Measurements from ENCODE around the gene LIN28B.

LIN28B gene

DNA sequence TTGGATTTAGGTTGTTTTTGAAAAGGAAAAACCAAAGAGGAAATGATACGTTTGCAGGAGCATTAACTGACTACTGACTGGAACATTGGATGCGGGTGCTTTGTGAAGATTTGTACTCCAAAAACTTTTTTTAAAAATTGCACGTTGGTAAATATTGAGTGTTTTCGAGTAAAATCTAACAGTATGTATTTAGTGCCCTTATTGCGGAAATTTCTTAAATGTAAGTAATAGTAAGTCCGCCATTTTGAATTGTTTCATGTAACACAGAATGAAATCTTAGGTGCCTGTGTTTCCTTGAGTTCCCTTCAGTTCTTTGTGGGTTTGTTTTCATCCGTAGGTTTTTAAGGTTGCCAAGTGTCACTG is 15.2 kb upstream of the LIN28B start:
- Histone ChIP-seq H2BK120ac (ENCODE audit: low read depth, low read length) (no peak overlapping the region), H3K23ac (ENCODE audit: low read length) (no peak overlapping the region), H3K4ac (ENCODE audit: low read depth, low read length) (no peak overlapping the region), H3K79me2 (ENCODE audit: control insufficient read depth, insufficient read depth, low read length) (no peaks in the 10 kb centered on the region), H3K9ac (ENCODE audit: low read length) (peak overlapping the region; percentile 81), H3K56ac (ENCODE audit: low read length) (peak overlapping the region; percentile 76), H2BK5ac (ENCODE audit: low read length) (no peak overlapping the region), H3K4me2 (ENCODE audit: low read length) (peak overlapping the region; percentile 35), H2BK15ac (replicated peaks; ENCODE audit: low read depth) (no peak overlapping the region), H3K79me1 (ENCODE audit: low read length) (no peaks in the 10 kb centered on the region), H3K27me3 (ENCODE audit: insufficient read depth, low read length, poor library complexity) (no peaks in the 10 kb centered on the region), H2AK5ac (ENCODE audit: low read length) (no peak overlapping the region), H4K5ac (ENCODE audit: low read length) (no peak overlapping the region), H3K4me1 (ENCODE audit: control insufficient read depth, low read depth, low read length) (no peaks in the 10 kb centered on the region), H3K18ac (ENCODE audit: low read length) (no peak overlapping the region), H4K8ac (ENCODE audit: low read depth, low read length) (peak overlapping the region; percentile 76), H3K36me3 (ENCODE audit: control insufficient read depth, insufficient read depth, low read length) (no peaks in the 10 kb centered on the region), H3K27ac (ENCODE audit: low read depth, low read length) (no peak overlapping the region), H3K4me3 (ENCODE audit: low read length) (peak overlapping the region; percentile 67)
- peak; percentile 43 for DNase-seq
- no CpG with 5 or more reads among the region's 7 CpGs for WGBS (ENCODE audit: extremely low coverage, insufficient coverage, low lambda C conversion rate)

DNA sequence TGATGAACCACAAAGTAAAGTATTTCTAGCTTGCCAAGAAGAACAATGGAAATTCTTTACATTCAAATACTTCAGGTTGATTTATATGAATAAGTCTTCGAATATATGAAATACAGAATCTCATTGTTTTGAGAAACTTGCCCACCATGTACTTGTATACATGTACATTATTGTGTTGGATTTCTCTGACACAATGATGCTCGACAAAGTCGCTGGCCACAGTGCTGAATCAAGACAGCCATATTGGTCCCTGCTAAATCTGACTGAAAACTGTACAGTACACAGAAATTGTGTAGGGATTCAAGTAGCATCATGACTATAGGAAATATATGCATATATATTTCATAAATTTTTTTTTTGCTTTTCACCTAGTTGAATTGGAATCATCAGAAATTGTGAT is 13.1 kb upstream of the LIN28B start:
- Histone ChIP-seq H3K4me3 (ENCODE audit: low read length) (no peak overlapping the region), H2BK15ac (replicated peaks; ENCODE audit: low read depth) (no peak overlapping the region), H2BK120ac (ENCODE audit: low read depth, low read length) (no peak overlapping the region), H4K8ac (ENCODE audit: low read depth, low read length) (no peak overlapping the region), H4K5ac (ENCODE audit: low read length) (no peak overlapping the region), H3K79me2 (ENCODE audit: control insufficient read depth, insufficient read depth, low read length) (peaks cover 3% of the 10 kb centered on the region), H3K4ac (ENCODE audit: low read depth, low read length) (no peak overlapping the region), H3K18ac (ENCODE audit: low read length) (no peak overlapping the region), H3K4me2 (ENCODE audit: low read length) (no peak overlapping the region), H3K4me1 (ENCODE audit: control insufficient read depth, low read depth, low read length) (no peaks in the 10 kb centered on the region), H2BK5ac (ENCODE audit: low read length) (no peak overlapping the region), H3K23ac (ENCODE audit: low read length) (no peak overlapping the region), H3K56ac (ENCODE audit: low read length) (no peak overlapping the region), H3K27ac (ENCODE audit: low read depth, low read length) (no peak overlapping the region), H2AK5ac (ENCODE audit: low read length) (no peak overlapping the region), H3K27me3 (ENCODE audit: insufficient read depth, low read length, poor library complexity) (no peaks in the 10 kb centered on the region), H3K36me3 (ENCODE audit: control insufficient read depth, insufficient read depth, low read length) (no peaks in the 10 kb centered on the region), H3K9ac (ENCODE audit: low read length) (no peak overlapping the region), H3K79me1 (ENCODE audit: low read length) (no peaks in the 10 kb centered on the region)
- DNase-seq, result no peak
- WGBS (ENCODE audit: extremely low coverage, insufficient coverage, low lambda C conversion rate), result no CpG with 5 or more reads among the region's 3 CpGs

DNA sequence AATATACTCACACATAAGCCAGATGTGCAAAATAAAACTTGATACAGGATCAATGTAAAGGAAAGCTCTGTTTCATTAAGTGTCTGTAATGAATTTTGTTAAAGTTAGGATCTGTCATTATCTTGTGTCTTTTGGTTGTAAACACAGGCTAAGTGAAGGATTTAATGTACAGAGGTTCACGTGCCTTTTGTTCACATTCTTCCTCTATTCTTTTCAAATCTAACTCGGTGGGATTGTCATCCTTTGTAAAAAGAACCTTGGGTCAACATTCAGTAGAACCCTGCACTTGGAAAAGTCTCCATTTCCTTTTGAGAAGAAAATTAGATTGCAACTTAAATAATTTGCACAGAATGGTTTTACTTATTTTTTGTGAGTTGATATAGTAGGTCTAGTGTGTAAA is 7.7 kb upstream of the LIN28B start:
- Histone ChIP-seq H3K4me3 (ENCODE audit: low read length) (no peak overlapping the region), H2BK5ac (ENCODE audit: low read length) (no peak overlapping the region), H4K5ac (ENCODE audit: low read length) (no peak overlapping the region), H2AK5ac (ENCODE audit: low read length) (no peak overlapping the region), H3K4me2 (ENCODE audit: low read length) (no peak overlapping the region), H3K23ac (ENCODE audit: low read length) (no peak overlapping the region), H3K79me2 (ENCODE audit: control insufficient read depth, insufficient read depth, low read length) (peaks cover 3% of the 10 kb centered on the region), H3K18ac (ENCODE audit: low read length) (no peak overlapping the region), H3K56ac (ENCODE audit: low read length) (no peak overlapping the region), H3K27me3 (ENCODE audit: insufficient read depth, low read length, poor library complexity) (no peaks in the 10 kb centered on the region), H3K27ac (ENCODE audit: low read depth, low read length) (no peak overlapping the region), H3K79me1 (ENCODE audit: low read length) (no peaks in the 10 kb centered on the region), H4K8ac (ENCODE audit: low read depth, low read length) (no peak overlapping the region), H3K9ac (ENCODE audit: low read length) (no peak overlapping the region), H3K4me1 (ENCODE audit: control insufficient read depth, low read depth, low read length) (no peaks in the 10 kb centered on the region), H2BK120ac (ENCODE audit: low read depth, low read length) (no peak overlapping the region), H3K4ac (ENCODE audit: low read depth, low read length) (no peak overlapping the region), H3K36me3 (ENCODE audit: control insufficient read depth, insufficient read depth, low read length) (no peaks in the 10 kb centered on the region), H2BK15ac (replicated peaks; ENCODE audit: low read depth) (no peak overlapping the region)
- DNase-seq, result no peak
- WGBS (ENCODE audit: extremely low coverage, insufficient coverage, low lambda C conversion rate), result no CpG with 5 or more reads among the region's 2 CpGs

GRCh38 chr6:104951677-104952076 is 5.2 kb upstream of the LIN28B start:
- WGBS (ENCODE audit: extremely low coverage, insufficient coverage, low lambda C conversion rate), result no CpG with 5 or more reads among the region's 1 CpG
- no peak overlapping the region for H4K8ac ChIP-seq (ENCODE audit: low read depth, low read length)

DNA sequence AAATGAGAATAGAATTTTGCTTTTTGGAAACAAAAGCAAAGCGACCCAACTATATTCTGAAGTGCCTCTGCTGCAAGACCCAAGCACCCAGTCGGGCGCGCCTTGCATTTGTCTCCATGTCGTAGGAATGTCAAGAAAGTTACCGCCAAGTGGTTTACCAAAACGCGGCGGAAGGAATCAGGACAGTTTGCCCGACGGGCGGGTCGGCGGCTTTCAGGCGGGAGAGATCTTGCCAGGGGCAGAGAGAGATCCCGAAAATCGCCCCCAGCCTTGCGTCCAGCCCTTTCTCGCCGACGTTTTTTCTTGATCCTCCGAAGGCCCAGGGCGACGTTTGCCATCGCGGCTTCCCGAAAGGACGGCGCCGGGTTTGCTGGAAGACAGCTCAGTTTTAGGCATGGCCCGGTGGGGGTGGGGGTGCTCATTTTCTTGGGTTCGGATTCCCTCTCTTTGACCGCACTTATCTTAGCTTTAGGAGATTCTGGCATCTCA is 4.0 kb upstream of the LIN28B start:
- Histone ChIP-seq H2BK15ac (replicated peaks; ENCODE audit: low read depth) (no peak overlapping the region), H3K4me2 (ENCODE audit: low read length) (peak overlapping the region; percentile 4), H3K4me1 (ENCODE audit: control insufficient read depth, low read depth, low read length) (no peaks in the 10 kb centered on the region), H3K18ac (ENCODE audit: low read length) (peak overlapping the region; percentile 81), H3K36me3 (ENCODE audit: control insufficient read depth, insufficient read depth, low read length) (no peaks in the 10 kb centered on the region), H3K23ac (ENCODE audit: low read length) (no peak overlapping the region), H3K79me1 (ENCODE audit: low read length) (no peaks in the 10 kb centered on the region), H2BK120ac (ENCODE audit: low read depth, low read length) (peak overlapping the region; percentile 54), H3K27ac (ENCODE audit: low read depth, low read length) (peak overlapping the region; percentile 96), H3K27me3 (ENCODE audit: insufficient read depth, low read length, poor library complexity) (no peaks in the 10 kb centered on the region), H3K56ac (ENCODE audit: low read length) (peak overlapping the region; percentile 84), H3K79me2 (ENCODE audit: control insufficient read depth, insufficient read depth, low read length) (no peaks in the 10 kb centered on the region), H4K5ac (ENCODE audit: low read length) (no peak overlapping the region), H3K4me3 (ENCODE audit: low read length) (no peak overlapping the region), H2AK5ac (ENCODE audit: low read length) (no peak overlapping the region), H2BK5ac (ENCODE audit: low read length) (peak overlapping the region; percentile 28), H4K8ac (ENCODE audit: low read depth, low read length) (no peak overlapping the region), H3K4ac (ENCODE audit: low read depth, low read length) (no peak overlapping the region), H3K9ac (ENCODE audit: low read length) (peak overlapping the region; percentile 73)
- DNase-seq, result peak; percentile 95
- WGBS (ENCODE audit: extremely low coverage, insufficient coverage, low lambda C conversion rate), result no CpG with 5 or more reads among the region's 33 CpGs

More at GRCh38 chr6:104951677-104952076, 5.2 kb upstream of the LIN28B start:
- DNase-seq, result peak; percentile 40
- Histone ChIP-seq H4K5ac (ENCODE audit: low read length) (peak overlapping the region; percentile 11), H3K56ac (ENCODE audit: low read length) (peak overlapping the region; percentile 27), H3K27ac (ENCODE audit: low read depth, low read length) (no peak overlapping the region), H2BK15ac (replicated peaks; ENCODE audit: low read depth) (peak overlapping the region; percentile 57), H2BK5ac (ENCODE audit: low read length) (peak overlapping the region; percentile 6), H3K18ac (ENCODE audit: low read length) (no peak overlapping the region), H3K36me3 (ENCODE audit: control insufficient read depth, insufficient read depth, low read length) (no peaks in the 10 kb centered on the region), H3K4me1 (ENCODE audit: control insufficient read depth, low read depth, low read length) (no peaks in the 10 kb centered on the region), H3K4ac (ENCODE audit: low read depth, low read length) (no peak overlapping the region), H3K9ac (ENCODE audit: low read length) (peak overlapping the region; percentile 10), H3K23ac (ENCODE audit: low read length) (no peak overlapping the region), H2BK120ac (ENCODE audit: low read depth, low read length) (no peak overlapping the region), H3K27me3 (ENCODE audit: insufficient read depth, low read length, poor library complexity) (no peaks in the 10 kb centered on the region), H3K79me2 (ENCODE audit: control insufficient read depth, insufficient read depth, low read length) (peaks cover 3% of the 10 kb centered on the region), H3K4me3 (ENCODE audit: low read length) (no peak overlapping the region), H3K79me1 (ENCODE audit: low read length) (no peaks in the 10 kb centered on the region), H3K4me2 (ENCODE audit: low read length) (no peak overlapping the region), H2AK5ac (ENCODE audit: low read length) (no peak overlapping the region)
